Measurements from ENCODE around the gene SIRPA. TPM values are rescaled to one million over a fixed set of nuclear protein-coding genes. Genes with fewer than 3 reads are reported as not detected.

SIRPA gene
- total RNA-seq, 2 donors from 2014 or later = 20.3 to 31.0 TPM

DNA sequence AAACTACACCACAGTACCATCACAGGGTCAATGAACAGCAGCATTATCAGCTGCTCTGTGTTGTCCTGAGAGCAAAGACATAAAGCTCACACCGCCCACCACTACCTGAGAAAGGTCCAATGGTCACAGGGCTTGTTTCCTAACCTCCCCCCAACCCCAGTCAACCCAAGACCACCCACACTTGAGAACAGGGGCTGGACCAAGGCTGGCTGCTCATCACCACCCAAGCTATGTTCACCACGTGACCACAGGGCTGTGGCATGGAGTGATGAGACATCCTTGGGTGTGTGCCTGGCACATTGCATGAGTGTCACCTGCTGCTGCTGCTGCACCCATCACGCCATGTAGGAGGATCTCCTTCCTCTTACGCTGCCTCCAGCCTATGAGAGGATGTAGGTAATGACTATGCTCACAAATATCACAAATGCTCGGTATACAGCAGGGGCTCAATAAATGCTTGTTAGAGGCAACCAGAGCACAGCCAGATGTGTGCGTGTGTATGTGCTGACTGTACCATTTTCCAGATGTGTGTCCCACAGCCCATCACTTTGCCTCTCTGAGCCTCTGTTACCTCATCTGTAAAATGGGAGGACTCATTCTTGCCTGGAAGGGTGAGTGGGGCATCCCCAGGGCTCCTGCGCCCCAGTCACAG, 23.3 kb upstream of the SIRPA start:
- H3K27me3 ChIP-seq (replicated peaks; ENCODE audit: insufficient read depth) = no peaks in the 10 kb centered on the region
- no peaks in the 10 kb centered on the region for H3K36me3 ChIP-seq
- DNase-seq (ENCODE audit: low spot score) = no peak
- intact Hi-C loops (cut with DNase I) = no loop called here
- no peak overlapping the region for H3K27ac ChIP-seq
- no peak overlapping the region for H3K4me3 ChIP-seq
- no peaks in the 10 kb centered on the region for H3K9me3 ChIP-seq
- WGBS = 88% methylated on average over 7 of the region's 7 CpGs
- no peaks in the 10 kb centered on the region for H3K4me1 ChIP-seq (replicated peaks)
- no peak for TF ChIP-seq POLR2AphosphoS5 (IDR thresholded peaks at IDR 0.05)
- TF ChIP-seq POLR2A (IDR thresholded peaks at IDR 0.05) = no peak
- TF ChIP-seq, protein P1, sequence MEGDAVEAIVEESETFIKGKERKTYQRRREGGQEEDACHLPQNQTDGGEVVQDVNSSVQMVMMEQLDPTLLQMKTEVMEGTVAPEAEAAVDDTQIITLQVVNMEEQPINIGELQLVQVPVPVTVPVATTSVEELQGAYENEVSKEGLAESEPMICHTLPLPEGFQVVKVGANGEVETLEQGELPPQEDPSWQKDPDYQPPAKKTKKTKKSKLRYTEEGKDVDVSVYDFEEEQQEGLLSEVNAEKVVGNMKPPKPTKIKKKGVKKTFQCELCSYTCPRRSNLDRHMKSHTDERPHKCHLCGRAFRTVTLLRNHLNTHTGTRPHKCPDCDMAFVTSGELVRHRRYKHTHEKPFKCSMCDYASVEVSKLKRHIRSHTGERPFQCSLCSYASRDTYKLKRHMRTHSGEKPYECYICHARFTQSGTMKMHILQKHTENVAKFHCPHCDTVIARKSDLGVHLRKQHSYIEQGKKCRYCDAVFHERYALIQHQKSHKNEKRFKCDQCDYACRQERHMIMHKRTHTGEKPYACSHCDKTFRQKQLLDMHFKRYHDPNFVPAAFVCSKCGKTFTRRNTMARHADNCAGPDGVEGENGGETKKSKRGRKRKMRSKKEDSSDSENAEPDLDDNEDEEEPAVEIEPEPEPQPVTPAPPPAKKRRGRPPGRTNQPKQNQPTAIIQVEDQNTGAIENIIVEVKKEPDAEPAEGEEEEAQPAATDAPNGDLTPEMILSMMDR (IDR thresholded peaks at IDR 0.05) = no peak

- Histone ChIP-seq H3K4me1 (replicated peaks) (no peaks in the 10 kb centered on the region), H3K36me3 (no peaks in the 10 kb centered on the region), H3K9me3 (no peaks in the 10 kb centered on the region), H3K4me3 (no peak overlapping the region), H3K27me3 (replicated peaks; ENCODE audit: insufficient read depth) (no peaks in the 10 kb centered on the region), H3K27ac (no peak overlapping the region)
- intact Hi-C loops (cut with DNase I) = no loop called here
- WGBS = 92% methylated on average over 3 of the region's 3 CpGs
- no peak for DNase-seq (ENCODE audit: low spot score)
- no peak for TF ChIP-seq POLR2AphosphoS5 (IDR thresholded peaks at IDR 0.05)
- no peak for TF ChIP-seq POLR2A (IDR thresholded peaks at IDR 0.05)
- TF ChIP-seq, protein P1 (IDR thresholded peaks at IDR 0.05) = no peak
Measured at GRCh38 chr20:1872459-1873097, 22.6 kb upstream of the SIRPA start.

- WGBS = 75% methylated on average over 18 of the region's 19 CpGs
Measured at GRCh38 chr20:1874450-1875182, 20.6 kb upstream of the SIRPA start.

GRCh38 chr20:1875183-1875554, 20.0 kb upstream of the SIRPA start:
- WGBS = 89% methylated on average over 4 of the region's 4 CpGs
- no peaks in the 10 kb centered on the region for H3K36me3 ChIP-seq
- no peaks in the 10 kb centered on the region for H3K9me3 ChIP-seq
- DNase-seq (ENCODE audit: low spot score) = no peak
- no peak for TF ChIP-seq POLR2AphosphoS5 (IDR thresholded peaks at IDR 0.05)
- TF ChIP-seq, protein P1 (IDR thresholded peaks at IDR 0.05) = no peak
- TF ChIP-seq POLR2A (IDR thresholded peaks at IDR 0.05) = no peak
- intact Hi-C loops (cut with DNase I) = no loop called here
- H3K4me1 ChIP-seq (replicated peaks) = no peaks in the 10 kb centered on the region
- no peak overlapping the region for H3K4me3 ChIP-seq
- no peak overlapping the region for H3K27ac ChIP-seq
- H3K27me3 ChIP-seq (replicated peaks; ENCODE audit: insufficient read depth) = no peaks in the 10 kb centered on the region

More at GRCh38 chr20:1874450-1875182, 20.6 kb upstream of the SIRPA start:
- H3K36me3 ChIP-seq = no peaks in the 10 kb centered on the region
- H3K27ac ChIP-seq = no peak overlapping the region
- H3K4me1 ChIP-seq (replicated peaks) = no peaks in the 10 kb centered on the region
- DNase-seq (ENCODE audit: low spot score) = no peak
- TF ChIP-seq POLR2A (IDR thresholded peaks at IDR 0.05) = no peak
- no peak for TF ChIP-seq POLR2AphosphoS5 (IDR thresholded peaks at IDR 0.05)
- TF ChIP-seq, protein P1 (IDR thresholded peaks at IDR 0.05) = no peak
- H3K4me3 ChIP-seq = no peak overlapping the region
- no peaks in the 10 kb centered on the region for H3K27me3 ChIP-seq (replicated peaks; ENCODE audit: insufficient read depth)
- H3K9me3 ChIP-seq = no peaks in the 10 kb centered on the region
- intact Hi-C loops (cut with DNase I) = no loop called here
